WTC11 (cell line): ENCODE measurements around the gene FKBP1A. TPM values are rescaled to one million over a fixed set of nuclear protein-coding genes. Genes with fewer than 3 reads are reported as not detected.
A peak's percentile ranks its signal among the peaks of the same experiment; 100 is the strongest.

Source experiments
- ATAC-seq: fragments of 200-7000 bp; cut with Tn5 transposase; 2 replicates; pipeline ENCODE4 v1.10.0; 2021; ENCODE audit warnings: mild to moderate bottlenecking, moderate library complexity
- CTCF ChIA-PET: fragments of 300-600 bp; sonication (Branson Sonifier 250); formaldehyde crosslinking; loops from one replicate; lab custom pipeline; 2021; ENCODE audit warnings: antibody characterized with exemption; lab: Charles Lee
- POLR2A ChIA-PET: fragments of 350-600 bp; sonication (Branson Sonifier 250); formaldehyde crosslinking; loops from one replicate; lab custom pipeline; 2021; ENCODE audit warnings: antibody characterized with exemption; lab: Charles Lee
- DNase-seq: peaks from one replicate; pipeline ENCODE4 v3.0.0; 2021; ENCODE audit warnings: low spot score
- H3K27ac Mint-ChIP-seq: 2 replicates; pipeline ENCODE4 v1.8.0; 2021; ENCODE audit warnings: mixed read lengths
- H3K27me3 Mint-ChIP-seq: 2 replicates; pipeline ENCODE4 v1.8.0; 2021; ENCODE audit warnings: low read depth, mild to moderate bottlenecking, moderate library complexity, mixed read lengths
- H3K36me3 Mint-ChIP-seq: 2 replicates; pipeline ENCODE4 v1.8.0; 2021; ENCODE audit warnings: mixed read lengths
- H3K4me1 Mint-ChIP-seq: 2 replicates; pipeline ENCODE4 v1.8.0; 2022; ENCODE audit warnings: mixed read lengths
- H3K4me3 Mint-ChIP-seq: 2 replicates; pipeline ENCODE4 v1.8.0; 2021; ENCODE audit warnings: mild to moderate bottlenecking, moderate library complexity, mixed read lengths
- H3K9me3 Mint-ChIP-seq: 2 replicates; pipeline ENCODE4 v1.8.0; 2021; ENCODE audit warnings: mixed read lengths
- ATF2 ChIP-seq: sonication (generic); formaldehyde crosslinking; IDR thresholded peaks from 2 replicates; pipeline ENCODE4 v1.8.1; 2022; ENCODE audit warnings: low read depth, missing genetic modification reagents, borderline replicate concordance
- ATF6 ChIP-seq: sonication (generic); formaldehyde crosslinking; IDR thresholded peaks from 2 replicates; pipeline ENCODE4 v1.8.1; 2023; ENCODE audit warnings: mild to moderate bottlenecking, missing genetic modification reagents
- CREB1 ChIP-seq: sonication (generic); formaldehyde crosslinking; IDR thresholded peaks from 2 replicates; pipeline ENCODE4 v1.8.0; 2023; ENCODE audit warnings: mild to moderate bottlenecking, missing genetic modification reagents
- CREM ChIP-seq: sonication (generic); formaldehyde crosslinking; IDR thresholded peaks from 2 replicates; pipeline ENCODE4 v1.8.1; 2022; ENCODE audit warnings: mild to moderate bottlenecking, missing genetic modification reagents, moderate library complexity
- E2F5 ChIP-seq: sonication (generic); formaldehyde crosslinking; IDR thresholded peaks from 2 replicates; pipeline ENCODE4 v1.8.1; 2022; ENCODE audit warnings: mild to moderate bottlenecking, moderate library complexity, missing genetic modification reagents
- EMX1 ChIP-seq: fragments of 250-450 bp; sonication (Bioruptor Pico); IDR thresholded peaks from 2 replicates; pipeline ENCODE4 v1.8.0; 2021; ENCODE audit warnings: mild to moderate bottlenecking
- FOXJ3 ChIP-seq: sonication (generic); formaldehyde crosslinking; IDR thresholded peaks from 2 replicates; pipeline ENCODE4 v1.9.0; 2021; ENCODE audit warnings: missing genetic modification reagents, mild to moderate bottlenecking, borderline replicate concordance
- GTF2I ChIP-seq: fragments of 250-450 bp; sonication (Bioruptor Pico); conservative IDR thresholded peaks from 2 replicates; pipeline ENCODE4 v1.4.0; 2021; ENCODE audit warnings: mild to moderate bottlenecking
- HMGA2 ChIP-seq: fragments of 250-450 bp; sonication (Bioruptor Pico); IDR thresholded peaks from 2 replicates; pipeline ENCODE4 v1.4.0; 2021; ENCODE audit warnings: mild to moderate bottlenecking, moderate library complexity
- IRF1 ChIP-seq: sonication (generic); formaldehyde crosslinking; IDR thresholded peaks from 2 replicates; pipeline ENCODE4 v1.8.0; 2023; ENCODE audit warnings: missing genetic modification reagents
- JUN ChIP-seq: sonication (generic); formaldehyde crosslinking; IDR thresholded peaks from 2 replicates; pipeline ENCODE4 v1.8.0; 2023; ENCODE audit warnings: mild to moderate bottlenecking, missing genetic modification reagents
- MLX ChIP-seq: sonication (generic); formaldehyde crosslinking; IDR thresholded peaks from 2 replicates; pipeline ENCODE4 v1.8.1; 2023; ENCODE audit warnings: mild to moderate bottlenecking, missing genetic modification reagents, moderate library complexity
- NFYB ChIP-seq: sonication (generic); formaldehyde crosslinking; conservative IDR thresholded peaks from 2 replicates; pipeline ENCODE4 v1.8.0; 2022; ENCODE audit warnings: low read depth, missing genetic modification reagents
- NR2C2 ChIP-seq: sonication (generic); formaldehyde crosslinking; IDR thresholded peaks from 2 replicates; pipeline ENCODE4 v1.8.0; 2022; ENCODE audit warnings: mild to moderate bottlenecking, missing genetic modification reagents
- PRRX2 ChIP-seq: fragments of 250-450 bp; sonication (Bioruptor Pico); IDR thresholded peaks from 2 replicates; pipeline ENCODE4 v1.8.0; 2021; ENCODE audit warnings: mild to moderate bottlenecking
- SOX15 ChIP-seq: fragments of 250-450 bp; sonication (Bioruptor Pico); IDR thresholded peaks from 2 replicates; pipeline ENCODE4 v1.9.0; 2021; ENCODE audit warnings: mild to moderate bottlenecking
- USF1 ChIP-seq: sonication (generic); formaldehyde crosslinking; IDR thresholded peaks from 2 replicates; pipeline ENCODE4 v1.8.0; 2022; ENCODE audit warnings: mild to moderate bottlenecking, missing genetic modification reagents
- USF2 ChIP-seq: sonication (generic); formaldehyde crosslinking; IDR thresholded peaks from 2 replicates; pipeline ENCODE4 v1.8.1; 2023; ENCODE audit warnings: mild to moderate bottlenecking, missing genetic modification reagents, moderate library complexity
- ZBTB43 ChIP-seq: sonication (generic); formaldehyde crosslinking; IDR thresholded peaks from 2 replicates; pipeline ENCODE4 v1.8.1; 2023; ENCODE audit warnings: mild to moderate bottlenecking, missing genetic modification reagents
- total RNA-seq: library from RNA; stranded (reverse); gene quantifications from 3 replicates; pipeline ENCODE4 v1.2.3, GENCODE V29; 2021

FKBP1A gene
- total RNA-seq, 1 experiment from 2014 or later, result 218 TPM

GRCh38 chr20:1420066-1420465 lies 27.2 kb upstream of the FKBP1A start:
- POLR2A ChIA-PET, result no interaction called here
- CTCF ChIA-PET, result no interaction called here
- DNase-seq (no peak), ATAC-seq (no peak)
- H3K36me3 Mint-ChIP-seq, result peaks cover 24% of the 10 kb centered on the region
- no peak overlapping the region for H3K4me3 Mint-ChIP-seq
- no peak overlapping the region for H3K27ac Mint-ChIP-seq
- H3K9me3 Mint-ChIP-seq, result peaks cover 42% of the 10 kb centered on the region
- H3K4me1 Mint-ChIP-seq, result peaks cover 18% of the 10 kb centered on the region
- H3K27me3 Mint-ChIP-seq, result peaks cover 14% of the 10 kb centered on the region; the same call in 1 of the 2 replicates
- TF ChIP-seq SOX15 (CRISPR knock-in tag) (no peak), USF1 (CRISPR knock-in tag) (no peak), E2F5 (no peak), PRRX2 (CRISPR knock-in tag) (no peak), ZBTB43 (no peak), MLX (CRISPR knock-in tag) (no peak), IRF1 (CRISPR knock-in tag) (no peak), ATF2 (CRISPR knock-in tag) (no peak), JUN (CRISPR knock-in tag) (no peak)

GRCh38 chr20:1418350-1418749 lies 25.5 kb upstream of the FKBP1A start:
- Mint-ChIP-seq H3K27me3 (peaks cover 14% of the 10 kb centered on the region; the same call in 1 of the 2 replicates), H3K27ac (no peak overlapping the region), H3K4me1 (peaks cover 11% of the 10 kb centered on the region; the same call in 1 of the 2 replicates), H3K4me3 (no peak overlapping the region), H3K36me3 (peaks cover 24% of the 10 kb centered on the region), H3K9me3 (peaks cover 42% of the 10 kb centered on the region)
- TF ChIP-seq CREM (CRISPR knock-in tag) (no peak), NR2C2 (no peak), USF2 (CRISPR knock-in tag) (peak; percentile 38; the same call in 1 of the 2 replicates)
- ATAC-seq, result peak; percentile 18; the same call in 1 of the 2 replicates
- ChIA-PET POLR2A (no interaction called here), CTCF (no interaction called here)
- no peak for DNase-seq

- TF ChIP-seq HMGA2, result no peak
- no peak for TF ChIP-seq E2F5
- TF ChIP-seq EMX1 (CRISPR knock-in tag), result no peak
- TF ChIP-seq NFYB (CRISPR knock-in tag), result no peak
- no peak for TF ChIP-seq GTF2I
- TF ChIP-seq ATF2 (CRISPR knock-in tag), result no peak
- no peak for TF ChIP-seq FOXJ3 (CRISPR knock-in tag)
- no peak for TF ChIP-seq CREB1 (CRISPR knock-in tag)
- no peak for TF ChIP-seq ATF6 (CRISPR knock-in tag)
- Mint-ChIP-seq H3K4me3 (no peak overlapping the region), H3K27ac (no peak overlapping the region), H3K36me3 (peaks cover 24% of the 10 kb centered on the region), H3K27me3 (peaks cover 14% of the 10 kb centered on the region; the same call in 1 of the 2 replicates), H3K9me3 (peaks cover 42% of the 10 kb centered on the region), H3K4me1 (peaks cover 11% of the 10 kb centered on the region; the same call in 1 of the 2 replicates)
- ChIA-PET CTCF (interaction anchor here (1.0 kb wide), 1 partner anchor 75 kb away, joined by 3 read pairs; no protein-coding TSS in a partner anchor), POLR2A (no interaction called here)
- no peak for DNase-seq
- ATAC-seq, result no peak
Measured at GRCh38 chr20:1417790-1418189, 24.9 kb upstream of the FKBP1A start.
